GM18861 (cell line): ENCODE measurements around the gene CNTFR.

Source experiments
- ATAC-seq: cut with Tn5 transposase; IDR thresholded peaks from one replicate; pipeline ENCODE4 v1.9.1; 2021; ENCODE audit not compliant: unreplicated experiment

CNTFR gene

DNA sequence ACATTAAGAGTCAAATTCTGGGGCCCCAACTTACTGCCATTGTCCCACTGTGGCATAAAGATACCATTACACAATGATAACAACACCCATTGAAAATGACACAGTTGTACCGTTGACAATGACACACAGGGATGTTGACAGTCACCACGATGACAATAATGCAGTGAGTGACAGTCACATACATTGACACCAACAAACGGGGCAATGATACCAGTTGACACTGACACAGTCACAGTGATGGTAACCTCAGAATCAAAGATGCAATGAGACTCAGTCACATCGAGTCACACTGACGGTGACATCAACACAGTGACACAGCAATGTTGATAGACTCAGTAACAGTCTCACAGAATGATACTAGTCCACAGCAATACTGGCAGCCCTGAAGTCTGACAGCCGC is 16.9 kb downstream of the CNTFR start:
- ATAC-seq: no peak

DNA sequence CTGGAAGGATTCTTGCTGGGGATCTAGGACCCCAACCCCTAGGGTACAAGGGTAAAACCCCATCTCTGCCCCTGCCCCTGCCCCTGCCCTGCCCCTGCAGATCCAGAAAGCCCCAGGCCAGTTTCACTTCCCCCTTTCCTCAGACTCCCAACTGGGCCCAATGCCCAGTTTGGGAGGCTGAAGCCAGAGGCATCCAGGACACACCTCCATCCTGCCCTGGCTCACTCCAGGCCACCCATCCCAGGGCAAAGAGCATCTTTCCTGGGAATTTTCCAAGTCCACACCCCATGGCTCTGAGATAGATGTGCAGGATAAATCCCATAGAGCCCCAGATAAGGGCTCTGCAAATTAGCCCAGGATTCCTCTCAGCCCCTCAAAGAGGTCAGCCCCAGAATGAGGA is 17.4 kb downstream of the CNTFR start:
- no peak for ATAC-seq

- ATAC-seq: no peak
Measured at GRCh38 chr9:34571481-34571810, 18.1 kb downstream of the CNTFR start.

DNA sequence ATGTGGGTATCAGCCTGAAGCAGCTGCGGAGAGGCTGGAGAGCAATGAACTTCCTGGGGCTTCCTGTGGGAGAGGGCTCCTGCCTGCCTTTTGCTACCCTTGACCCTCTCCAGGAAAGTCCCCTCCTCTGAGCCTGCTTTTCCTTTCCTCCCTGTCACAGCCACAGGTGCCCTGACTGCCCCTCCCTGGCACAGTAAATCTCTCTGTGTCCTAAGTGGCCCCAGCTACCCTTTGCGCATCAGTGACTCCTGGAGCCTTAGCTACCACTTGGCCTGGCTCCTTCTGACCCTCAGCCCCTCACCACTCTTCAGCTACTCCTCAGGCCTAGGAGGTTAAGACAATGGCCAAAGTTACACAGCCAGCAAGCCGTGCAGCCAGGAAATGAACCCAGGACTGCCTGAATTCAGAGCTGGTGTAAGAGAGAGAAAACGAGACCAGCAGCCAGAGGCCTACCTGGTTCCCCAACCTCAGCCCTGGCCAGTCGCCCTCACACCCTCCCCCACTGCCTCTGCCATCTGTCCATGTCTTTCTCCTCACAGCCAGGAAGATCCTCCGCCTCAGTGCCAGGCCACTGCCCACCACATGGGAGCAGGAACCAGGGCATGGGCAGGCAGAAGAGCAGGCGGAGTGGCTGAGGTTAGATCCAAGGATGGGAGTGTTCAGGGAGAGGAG is 18.6 kb downstream of the CNTFR start:
- no peak for ATAC-seq

- no peak for ATAC-seq
Measured at GRCh38 chr9:34570376-34570775, 19.1 kb downstream of the CNTFR start.

- no peak for ATAC-seq
Measured at GRCh38 chr9:34568774-34569173, 20.8 kb downstream of the CNTFR start.

DNA sequence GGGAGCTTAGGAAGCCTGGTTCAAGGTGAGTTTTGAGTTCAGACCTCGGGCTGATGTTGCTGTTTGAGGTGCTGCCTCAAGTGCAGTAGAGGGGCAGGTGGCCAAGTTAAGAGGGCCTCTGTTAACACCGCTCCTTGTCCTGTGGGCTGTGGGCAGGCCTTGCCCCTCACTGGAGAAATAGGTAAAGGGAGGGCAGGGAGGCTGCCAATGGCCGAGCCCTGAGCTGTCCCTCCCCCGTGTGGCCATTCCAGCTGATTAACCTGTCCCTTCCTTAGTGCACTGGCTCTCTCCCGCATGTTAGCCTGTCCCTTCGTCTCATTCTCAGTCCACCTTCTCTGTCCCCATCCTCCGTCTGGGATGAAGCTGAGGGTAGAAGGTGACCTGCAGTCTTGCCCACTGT is 21.4 kb downstream of the CNTFR start:
- no peak for ATAC-seq

DNA sequence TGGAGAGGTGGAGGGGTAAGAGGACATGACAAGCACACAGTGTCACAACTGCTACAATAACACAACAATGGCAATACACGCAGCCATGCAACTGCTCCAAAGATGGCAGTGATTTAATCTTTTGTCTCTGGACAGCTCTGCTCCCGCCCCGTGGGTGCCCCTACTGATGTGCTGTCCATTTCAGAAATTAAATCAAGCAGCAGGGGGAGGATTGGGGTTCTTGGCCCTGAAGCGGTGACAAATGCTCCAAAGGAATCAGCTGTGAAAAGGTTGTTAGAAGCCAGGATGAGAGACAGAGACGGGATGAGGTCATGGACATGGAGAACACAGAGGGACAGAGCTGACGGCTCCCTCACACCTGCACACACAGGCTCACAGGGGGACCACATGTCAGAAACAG is 22.6 kb downstream of the CNTFR start:
- ATAC-seq: no peak

DNA sequence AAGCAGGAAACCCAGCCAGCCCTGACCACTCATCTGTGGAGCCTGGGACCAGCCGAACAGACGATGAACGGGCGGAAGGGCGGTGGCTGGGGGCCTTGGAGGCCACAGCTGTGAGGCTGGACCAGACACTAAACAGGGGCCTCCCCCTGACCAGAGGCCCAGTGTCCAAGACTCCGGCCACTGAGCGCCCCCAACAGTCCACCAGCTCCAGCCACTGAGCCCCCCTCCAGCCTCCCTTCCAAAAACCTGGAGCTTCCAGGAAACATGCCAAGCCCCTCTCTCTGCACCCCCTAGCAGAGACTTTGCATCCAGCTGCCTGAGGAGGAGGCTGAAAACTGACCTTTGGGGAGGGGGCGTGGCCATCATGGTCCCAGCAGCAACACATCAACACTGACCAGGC is 23.2 kb downstream of the CNTFR start:
- no peak for ATAC-seq

DNA sequence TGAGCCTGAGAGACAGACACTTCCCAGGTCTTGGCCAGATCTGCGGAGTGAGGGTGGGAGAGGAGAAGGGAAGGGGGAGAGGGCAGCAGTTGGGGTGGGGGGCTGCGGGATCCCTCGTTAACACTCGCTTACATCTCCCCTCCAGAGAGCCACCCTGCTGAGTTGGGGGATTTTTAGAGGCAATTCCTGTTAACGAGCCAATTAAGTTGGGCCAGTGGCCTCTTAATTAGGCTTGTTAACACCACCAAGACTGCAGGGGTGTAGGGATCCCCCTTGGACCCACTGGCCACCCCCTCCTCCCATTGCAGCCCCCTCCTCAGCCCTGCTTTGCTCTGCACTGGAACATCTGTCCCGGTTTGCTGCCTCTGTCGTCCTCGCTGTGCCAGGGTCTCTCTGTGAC is 23.7 kb downstream of the CNTFR start:
- ATAC-seq: no peak

GRCh38 chr9:34564617-34565016 is 24.9 kb downstream of the CNTFR start:
- ATAC-seq: no peak

DNA sequence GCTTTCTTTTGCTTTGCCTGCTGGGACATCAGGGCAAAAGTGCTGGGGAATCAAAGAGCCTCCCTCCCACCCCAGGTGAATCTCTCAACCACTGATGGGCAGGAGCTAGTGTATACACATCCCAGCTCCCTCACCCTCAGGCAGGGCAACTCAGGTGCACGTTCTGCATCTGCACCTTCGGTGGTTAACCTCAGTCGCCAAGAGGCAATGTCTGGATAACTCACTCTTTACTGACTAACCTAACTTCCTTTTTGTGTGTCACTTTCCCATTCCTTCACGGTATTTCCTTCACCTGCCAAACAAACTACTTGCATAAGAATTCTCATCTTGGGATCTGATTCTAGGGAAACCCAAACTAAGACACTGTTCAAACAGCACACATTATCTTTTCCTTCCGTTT is 26.3 kb downstream of the CNTFR start:
- ATAC-seq: no peak

DNA sequence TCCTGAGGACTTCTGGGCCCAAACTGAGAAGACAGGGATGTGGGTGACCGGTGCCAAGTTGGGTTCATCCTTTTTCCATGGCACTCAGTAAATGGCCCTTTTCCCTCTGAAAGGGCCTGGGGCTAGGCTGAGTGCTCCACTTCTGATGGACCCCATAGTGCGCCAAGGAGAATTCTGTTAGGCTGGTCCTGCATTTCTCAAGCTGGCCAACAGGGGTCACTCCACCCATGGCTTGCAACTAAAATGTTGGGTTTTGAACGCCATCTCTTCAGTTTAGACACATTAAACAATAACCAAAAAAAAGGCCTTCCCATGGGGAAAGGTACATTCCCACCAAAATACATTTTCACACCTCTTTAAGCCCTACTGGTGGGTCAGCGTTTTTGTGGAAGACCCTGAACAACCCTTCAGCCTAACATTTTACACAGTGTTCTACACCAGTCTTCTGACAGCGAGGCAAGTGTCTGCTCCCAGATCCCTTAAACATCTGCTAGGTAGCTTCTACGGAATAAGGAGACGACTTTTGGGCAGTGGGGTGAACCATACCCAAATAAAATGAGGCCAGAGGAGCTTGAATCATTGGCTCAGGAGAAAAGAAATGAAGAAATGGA is 27.3 kb downstream of the CNTFR start:
- no peak for ATAC-seq

GRCh38 chr9:34560599-34561214 is 28.8 kb downstream of the CNTFR start:
- ATAC-seq: no peak

DNA sequence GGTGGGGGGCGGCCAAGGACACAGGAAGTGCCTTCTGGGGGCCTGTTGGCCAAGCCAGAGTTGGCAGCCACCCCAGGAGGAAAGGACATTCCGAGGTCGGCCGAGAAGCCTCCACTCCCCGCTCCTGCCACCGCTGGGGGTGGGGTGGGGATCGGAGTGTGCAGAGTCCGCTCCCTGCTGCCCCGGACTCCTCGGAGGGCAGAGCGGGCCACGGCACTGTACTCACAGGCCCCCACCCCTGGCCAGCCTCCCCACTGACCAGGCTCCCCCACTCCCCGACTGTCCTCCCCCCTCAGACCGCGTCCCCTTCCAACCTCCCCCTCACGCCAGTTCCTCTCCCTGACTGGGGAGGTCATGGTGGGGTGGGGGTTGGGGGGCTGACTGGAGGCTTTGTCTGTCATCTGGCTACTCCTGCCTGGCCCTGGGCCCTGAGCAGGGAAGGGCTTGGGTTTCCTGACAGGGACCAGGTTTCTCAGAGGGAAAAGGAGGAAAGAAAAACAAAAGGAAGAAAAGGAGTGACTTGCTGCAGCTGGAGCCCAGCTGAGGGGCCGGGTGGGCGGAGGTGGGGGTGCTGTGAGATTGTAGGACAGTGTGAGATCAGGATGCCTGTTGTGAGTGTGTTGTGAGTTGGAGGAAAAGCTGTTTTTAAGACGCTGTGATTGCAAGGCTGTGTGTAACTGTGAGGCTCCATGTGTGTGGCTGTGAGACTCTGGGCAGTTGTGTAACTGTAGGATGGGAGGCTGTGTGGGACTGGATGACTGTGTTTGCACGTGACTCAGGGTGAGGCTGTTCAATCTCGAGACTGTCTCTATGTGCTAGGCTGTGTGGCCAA is 29.7 kb downstream of the CNTFR start:
- ATAC-seq: no peak

DNA sequence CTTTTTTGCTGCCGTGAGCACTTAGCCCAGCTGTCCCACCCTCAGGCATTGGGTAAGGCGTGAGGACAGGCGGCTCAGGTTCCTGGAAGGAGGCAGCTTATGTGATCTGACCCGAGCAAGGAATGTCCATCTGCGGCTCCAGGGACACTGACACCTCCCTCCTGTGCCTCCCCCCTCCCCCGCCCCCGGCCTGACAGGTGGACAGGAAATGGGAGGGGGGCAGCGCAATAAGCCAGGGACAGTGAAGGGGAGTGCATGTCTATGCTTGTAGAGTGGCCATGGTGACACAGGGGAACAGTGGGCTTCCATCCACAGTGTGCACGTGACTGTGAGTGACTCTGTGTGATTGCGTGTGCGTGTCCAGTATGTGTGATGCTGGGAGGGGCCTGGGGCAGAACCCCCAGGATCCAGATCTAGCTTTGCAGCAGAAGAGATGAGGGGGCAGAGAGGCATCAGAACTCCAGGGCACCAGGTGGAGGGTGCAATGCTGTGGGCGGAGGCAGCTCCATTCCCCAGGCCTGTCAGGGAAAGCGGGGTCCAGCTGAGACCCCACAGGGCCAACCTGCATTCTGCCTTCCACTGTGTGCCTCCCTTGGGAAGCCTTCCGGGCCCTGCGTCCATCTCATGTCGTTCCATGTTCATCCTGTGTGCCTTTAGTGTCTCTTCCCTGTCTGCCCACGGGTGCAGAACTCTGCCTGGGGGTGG is 30.5 kb downstream of the CNTFR start:
- ATAC-seq: no peak

- no peak for ATAC-seq
Measured at GRCh38 chr9:34558364-34558763, 31.2 kb downstream of the CNTFR start.

DNA sequence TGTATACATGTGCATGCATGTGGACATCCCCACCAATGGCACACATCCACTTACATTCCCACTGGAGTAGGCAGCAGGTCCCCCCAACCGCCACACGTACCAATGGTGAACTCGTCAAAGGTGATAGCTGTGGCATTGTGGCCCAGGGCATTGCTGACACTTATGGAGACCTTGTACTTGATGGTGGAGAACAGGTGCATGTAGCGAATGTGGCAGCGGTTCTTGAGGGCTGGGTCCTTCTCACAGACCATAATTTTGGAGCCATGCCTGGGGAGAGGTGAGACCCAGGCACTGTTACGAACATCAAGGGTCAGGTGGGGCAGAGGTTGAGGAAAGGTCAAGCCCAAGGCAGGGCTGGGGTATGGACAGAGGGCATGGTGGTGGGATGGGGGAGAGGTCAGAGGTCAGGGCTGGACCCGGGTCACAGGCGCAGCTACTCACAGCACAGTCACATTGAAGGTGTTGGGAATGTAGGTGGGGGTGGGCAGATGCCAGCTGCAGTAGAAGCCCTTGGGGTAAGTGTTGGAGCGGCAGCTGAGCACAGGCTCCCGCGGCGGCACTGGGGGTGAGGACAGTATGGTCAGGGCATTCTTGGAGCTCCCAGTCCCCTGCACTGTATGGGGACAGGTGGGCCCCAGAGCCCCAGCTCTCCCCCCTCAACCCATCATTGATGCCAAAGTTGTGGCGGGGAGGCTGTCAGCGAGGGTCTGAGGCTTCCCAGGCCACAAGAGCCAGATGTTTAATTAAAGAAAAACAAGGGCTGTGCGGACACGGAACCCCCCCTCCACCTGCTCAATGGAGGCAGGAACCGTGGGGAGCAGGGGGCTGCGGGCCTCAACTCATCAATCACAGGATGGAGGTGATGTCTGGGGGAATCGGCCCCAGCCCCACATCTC is 31.9 kb downstream of the CNTFR start:
- ATAC-seq: no peak

GRCh38 chr9:34556949-34557348 is 32.6 kb downstream of the CNTFR start:
- no peak for ATAC-seq

DNA sequence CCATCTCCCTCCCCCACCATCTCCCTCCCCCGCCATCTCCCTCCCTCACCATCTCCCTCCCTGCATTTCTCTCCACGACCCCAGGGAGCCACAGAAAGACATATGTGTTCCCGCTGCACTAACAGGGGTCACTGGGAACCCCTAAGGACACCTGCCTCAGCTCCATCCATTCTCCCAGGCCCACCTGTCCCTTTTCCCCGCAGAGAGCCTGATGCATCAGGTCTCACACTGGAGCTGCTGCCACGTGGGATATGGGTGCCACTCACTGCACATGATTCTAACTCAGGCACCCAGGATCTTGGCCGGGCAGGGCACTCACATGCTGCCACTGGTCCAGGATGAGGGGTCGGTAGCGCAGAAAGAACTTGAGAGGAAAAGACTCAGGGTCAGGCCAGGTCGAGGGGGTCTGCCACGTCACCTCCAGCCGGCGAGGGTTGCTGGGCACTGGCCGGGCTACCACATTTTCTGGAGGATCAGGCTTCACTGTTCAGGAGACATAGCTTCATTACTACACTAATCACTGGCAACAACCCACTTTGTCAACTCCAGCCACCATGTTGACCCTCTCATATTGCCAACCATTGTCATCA is 33.5 kb downstream of the CNTFR start:
- no peak for ATAC-seq
